GM12878 (cell line): ENCODE data around the gene METTL2B. TPM values are rescaled to one million over a fixed set of nuclear protein-coding genes. Genes with fewer than 3 reads are reported as not detected.

Experiments
- BACH1 ChIP-seq: fragments of 450-650 bp; IDR thresholded peaks from 2 replicates; pipeline ENCODE4 v1.6.1; 2017; ENCODE audit warnings: mild to moderate bottlenecking, borderline replicate concordance
- HDAC2 ChIP-seq: fragments of 200-600 bp; sonication (generic); IDR thresholded peaks from 2 replicates; pipeline ENCODE4 v1.6.1; 2017
- HDGF ChIP-seq: fragments of 450-650 bp; IDR thresholded peaks from 2 replicates; pipeline ENCODE4 v1.6.1; 2016; ENCODE audit warnings: antibody characterized with exemption
- IKZF1 ChIP-seq: fragments of 450-650 bp; conservative IDR thresholded peaks from 2 replicates; pipeline ENCODE4 v1.6.1; 2017; ENCODE audit warnings: antibody characterized with exemption, mild to moderate bottlenecking
- NFIC ChIP-seq: IDR thresholded peaks from 2 replicates; pipeline ENCODE4 v1.6.1; 2012; ENCODE audit warnings: low read depth, mild to moderate bottlenecking, inconsistent platforms, low read length, moderate library complexity
- NR2C2 ChIP-seq: IDR thresholded peaks from 2 replicates; pipeline ENCODE4 v1.6.1; 2011; ENCODE audit warnings: borderline replicate concordance, low read depth; ENCODE audit not compliant: control insufficient read depth, insufficient read length
- SMARCA5 ChIP-seq: fragments of 450-650 bp; IDR thresholded peaks from 2 replicates; pipeline ENCODE4 v1.6.1; 2017; ENCODE audit warnings: mild to moderate bottlenecking
- SMC3 ChIP-seq: IDR thresholded peaks from 2 replicates; pipeline ENCODE4 v1.6.1; 2011; ENCODE audit warnings: low read length, improper control_type of control experiment, borderline replicate concordance
- polyA plus RNA-seq, 11 experiments: library from polyadenylated mRNA; depleted of rRNA in 4 of 11; unstranded in 6 of 11; stranded (reverse) in 5 of 11; fragments of >200 nt; fragmentation: Nextera tagmentation in 4 of 11; fragmentation: Illumina TruSeq in 1 of 11; extraction: Ambion mirVana in 4 of 11; extraction: Trizol in 1 of 11; gene quantifications; 1 replicate in 1 of 11; 2 replicates in 10 of 11; pipeline versions ENCODE4 v1.2.1 to v1.2.3, GENCODE V29; 2011 to 2016; ENCODE audit warnings: inconsistent platforms in 2 of 11, missing spikeins in 2 of 11, low read depth in 1 of 11
- total RNA-seq, 4 experiments: library from RNA; depleted of rRNA in 3 of 4; stranded (reverse); fragments of >200 nt in 3 of 4; fragmentation: Illumina TruSeq in 1 of 4; extraction: Trizol in 1 of 4; gene quantifications; 2 replicates each; pipeline versions ENCODE4 v1.2.1 to v1.2.3, GENCODE V29; 2013 to 2021
- TF ChIP-seq, protein P1 (sequence below): IDR thresholded peaks from 2 replicates; pipeline ENCODE4 v1.6.1; 2011; ENCODE audit warnings: borderline replicate concordance, low read depth, mild to moderate bottlenecking, moderate library complexity, low read length; ENCODE audit not compliant: insufficient read depth, poor library complexity, severe bottlenecking
- TF ChIP-seq, protein P2 (sequence below): IDR thresholded peaks from 2 replicates; pipeline ENCODE4 v1.6.1; 2011; ENCODE audit warnings: mild to moderate bottlenecking, low read depth, low read length, moderate library complexity; ENCODE audit not compliant: insufficient replicate concordance

METTL2B gene
- total and polyA plus RNA-seq, 10 of the 15 experiments (the other 5 are each of a cell fraction or from before 2014, with no cell fraction given): 18.9 to 48.4 (median 37.3) TPM

DNA sequence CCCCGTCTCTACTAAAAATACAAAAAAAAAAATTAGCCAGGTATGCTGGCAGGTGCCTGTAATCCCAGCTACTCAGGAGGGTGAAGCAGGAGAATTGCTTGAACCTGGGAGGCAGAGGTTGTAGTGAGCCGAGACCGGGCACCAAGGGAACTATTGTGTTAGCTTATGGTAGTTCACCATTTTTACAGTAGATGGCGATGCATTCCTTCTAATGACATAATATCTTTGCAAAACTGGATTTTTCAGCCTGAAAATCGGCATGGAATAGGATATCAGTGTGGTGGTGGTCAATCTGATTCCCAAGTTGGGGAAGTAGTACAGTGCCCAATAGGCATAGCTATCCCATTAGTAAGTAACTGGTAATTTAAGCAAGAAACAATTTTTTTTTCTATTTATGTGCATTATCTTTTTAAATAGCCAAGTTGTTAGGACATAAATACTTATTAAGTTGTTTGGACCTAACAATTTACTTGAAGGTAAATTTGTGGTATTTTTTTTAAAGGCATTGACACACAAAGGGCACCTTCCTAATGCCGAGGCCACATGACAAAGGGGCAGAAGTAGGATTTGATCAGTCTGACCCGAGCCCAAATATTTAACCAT is 49.2 kb upstream of the METTL2B start (continued):
- TF ChIP-seq SMARCA5 (peak; percentile 77; the same call in 1 of the 2 replicates), HDAC2 (no peak), HDGF (peak; percentile 31; the same call in 1 of the 2 replicates), SMC3 (peak; percentile 65; the same call in 1 of the 2 replicates), NR2C2 (no peak), NFIC (no peak), IKZF1 (peak; percentile 27; the same call in 1 of the 2 replicates), BACH1 (0 out of 2 replicates have a peak, but pooled peaks have one; percentile 35)
- TF ChIP-seq, protein P1, sequence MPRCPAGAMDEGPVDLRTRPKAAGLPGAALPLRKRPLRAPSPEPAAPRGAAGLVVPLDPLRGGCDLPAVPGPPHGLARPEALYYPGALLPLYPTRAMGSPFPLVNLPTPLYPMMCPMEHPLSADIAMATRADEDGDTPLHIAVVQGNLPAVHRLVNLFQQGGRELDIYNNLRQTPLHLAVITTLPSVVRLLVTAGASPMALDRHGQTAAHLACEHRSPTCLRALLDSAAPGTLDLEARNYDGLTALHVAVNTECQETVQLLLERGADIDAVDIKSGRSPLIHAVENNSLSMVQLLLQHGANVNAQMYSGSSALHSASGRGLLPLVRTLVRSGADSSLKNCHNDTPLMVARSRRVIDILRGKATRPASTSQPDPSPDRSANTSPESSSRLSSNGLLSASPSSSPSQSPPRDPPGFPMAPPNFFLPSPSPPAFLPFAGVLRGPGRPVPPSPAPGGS: no peak
- TF ChIP-seq, protein P2, sequence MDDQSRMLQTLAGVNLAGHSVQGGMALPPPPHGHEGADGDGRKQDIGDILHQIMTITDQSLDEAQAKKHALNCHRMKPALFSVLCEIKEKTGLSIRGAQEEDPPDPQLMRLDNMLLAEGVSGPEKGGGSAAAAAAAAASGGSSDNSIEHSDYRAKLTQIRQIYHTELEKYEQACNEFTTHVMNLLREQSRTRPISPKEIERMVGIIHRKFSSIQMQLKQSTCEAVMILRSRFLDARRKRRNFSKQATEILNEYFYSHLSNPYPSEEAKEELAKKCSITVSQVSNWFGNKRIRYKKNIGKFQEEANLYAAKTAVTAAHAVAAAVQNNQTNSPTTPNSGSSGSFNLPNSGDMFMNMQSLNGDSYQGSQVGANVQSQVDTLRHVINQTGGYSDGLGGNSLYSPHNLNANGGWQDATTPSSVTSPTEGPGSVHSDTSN: no peak
